ENCODE data around the gene ITGA2B. TPM values are rescaled to one million over a fixed set of nuclear protein-coding genes. Genes with fewer than 3 reads are reported as not detected.

Gene ITGA2B
- total and polyA plus RNA-seq, 8 donors, result under 0.01 to 2.4 (median 0.46) TPM; not detected in 3

DNA sequence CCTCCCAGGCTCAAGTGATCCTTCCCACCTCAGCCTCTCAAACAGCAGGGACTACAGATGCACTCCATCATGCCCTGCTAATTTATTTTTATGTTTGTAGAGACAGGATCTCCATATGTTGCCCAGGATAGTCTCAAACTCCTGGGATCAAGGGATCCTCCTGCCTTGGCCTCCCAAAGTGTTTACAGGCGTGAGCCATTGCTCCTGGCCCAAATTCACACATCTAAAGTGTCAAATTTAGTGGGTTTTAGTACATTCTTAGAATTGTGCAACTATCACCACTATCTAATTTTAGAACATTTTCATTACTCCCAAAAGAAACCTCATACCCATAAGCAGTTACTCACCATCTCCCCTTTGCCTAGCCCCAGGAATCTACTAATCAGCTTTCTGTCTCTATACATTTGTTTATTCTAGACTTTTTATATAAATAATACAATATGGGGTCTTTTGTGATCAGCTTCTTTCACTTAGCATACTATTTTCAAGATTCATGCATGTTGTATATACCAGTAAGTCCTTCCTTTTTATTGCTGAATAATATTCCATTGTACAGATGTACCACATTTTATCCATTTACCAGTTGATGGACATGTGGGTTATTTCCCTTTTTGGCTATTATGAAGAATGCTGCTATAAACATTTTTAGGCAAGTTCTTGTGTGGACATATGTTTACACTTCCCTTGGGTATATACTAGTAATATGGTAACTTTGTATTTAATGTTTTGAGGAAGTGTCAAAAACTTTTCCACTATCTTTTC is 25.1 kb upstream of the ITGA2B start:
- peaks cover 0 to 60% (median 35%) of the 10 kb centered on the region in 4 donors for H3K36me3 ChIP-seq
- no peaks in the 10 kb centered on the region for H3K27me3 ChIP-seq
- peaks cover 0 to 20% (median 8%) of the 10 kb centered on the region in 4 donors for H3K4me1 ChIP-seq
- intact Hi-C loops (cut with DNase I; ENCODE audit: low total_unique reads), result no loop called here
- H3K27ac ChIP-seq, result no peak overlapping the region
- 86 to 100% (median 100%) methylated on average over 1 of the region's 1 CpG for WGBS, 5 donors
- no peaks in the 10 kb centered on the region for H3K9me3 ChIP-seq
- no peak for TF ChIP-seq POLR2AphosphoS5 (IDR thresholded peaks at IDR 0.05)
- no peak overlapping the region for H3K4me3 ChIP-seq
- DNase-seq, result no peak

DNA sequence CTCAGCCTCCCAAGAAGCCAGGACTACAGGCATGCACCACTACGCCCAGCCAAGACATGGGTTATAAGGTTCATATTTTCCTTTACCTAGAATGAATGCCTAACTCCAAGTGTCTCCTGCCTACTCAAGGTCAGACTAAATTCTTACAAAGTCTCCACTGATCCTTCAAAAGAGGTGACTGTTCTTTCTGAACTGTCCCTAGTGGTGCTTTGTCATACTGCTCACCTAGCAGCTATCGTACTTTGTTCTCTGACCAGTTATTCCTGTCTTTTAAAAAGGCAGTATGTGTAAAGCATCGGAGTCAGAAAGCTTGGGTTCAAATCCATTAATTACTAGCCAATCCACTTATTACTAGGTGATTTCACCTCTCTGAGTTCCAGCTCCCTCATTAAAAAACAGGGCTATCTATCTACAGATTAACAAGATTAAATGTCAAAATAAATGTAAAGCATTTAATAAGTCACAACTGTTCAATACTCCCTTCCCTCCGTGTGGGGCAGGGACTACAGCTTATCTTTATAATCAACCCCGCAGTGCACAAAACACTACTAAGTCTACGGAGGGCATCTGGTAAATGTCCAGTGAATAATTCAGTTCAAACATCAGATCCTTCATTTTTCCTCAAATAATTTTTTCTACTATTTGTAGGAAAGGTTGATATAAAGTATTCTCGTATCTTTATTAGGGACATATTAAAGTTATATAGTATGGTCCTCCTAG is 20.0 kb upstream of the ITGA2B start:
- Histone ChIP-seq H3K4me3 (no peak overlapping the region), H3K27me3 (no peaks in the 10 kb centered on the region), H3K36me3 (peaks cover 0 to 32% (median 25%) of the 10 kb centered on the region in 4 donors), H3K9me3 (no peaks in the 10 kb centered on the region), H3K27ac (no peak overlapping the region), H3K4me1 (peaks cover 0 to 4% (median 0%) of the 10 kb centered on the region in 4 donors)
- intact Hi-C loops (cut with DNase I; ENCODE audit: low total_unique reads), result no loop called here
- no peak for TF ChIP-seq POLR2AphosphoS5 (IDR thresholded peaks at IDR 0.05)
- TF ChIP-seq POLR2A (IDR thresholded peaks at IDR 0.05), result no peak
- TF ChIP-seq, protein P1, sequence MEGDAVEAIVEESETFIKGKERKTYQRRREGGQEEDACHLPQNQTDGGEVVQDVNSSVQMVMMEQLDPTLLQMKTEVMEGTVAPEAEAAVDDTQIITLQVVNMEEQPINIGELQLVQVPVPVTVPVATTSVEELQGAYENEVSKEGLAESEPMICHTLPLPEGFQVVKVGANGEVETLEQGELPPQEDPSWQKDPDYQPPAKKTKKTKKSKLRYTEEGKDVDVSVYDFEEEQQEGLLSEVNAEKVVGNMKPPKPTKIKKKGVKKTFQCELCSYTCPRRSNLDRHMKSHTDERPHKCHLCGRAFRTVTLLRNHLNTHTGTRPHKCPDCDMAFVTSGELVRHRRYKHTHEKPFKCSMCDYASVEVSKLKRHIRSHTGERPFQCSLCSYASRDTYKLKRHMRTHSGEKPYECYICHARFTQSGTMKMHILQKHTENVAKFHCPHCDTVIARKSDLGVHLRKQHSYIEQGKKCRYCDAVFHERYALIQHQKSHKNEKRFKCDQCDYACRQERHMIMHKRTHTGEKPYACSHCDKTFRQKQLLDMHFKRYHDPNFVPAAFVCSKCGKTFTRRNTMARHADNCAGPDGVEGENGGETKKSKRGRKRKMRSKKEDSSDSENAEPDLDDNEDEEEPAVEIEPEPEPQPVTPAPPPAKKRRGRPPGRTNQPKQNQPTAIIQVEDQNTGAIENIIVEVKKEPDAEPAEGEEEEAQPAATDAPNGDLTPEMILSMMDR (IDR thresholded peaks at IDR 0.05), result no peak
- TF ChIP-seq EP300 (IDR thresholded peaks at IDR 0.05), result no peak
- no peak for DNase-seq
- WGBS, 5 donors, result 77 to 92% (median 84%) methylated on average over 7 of the region's 7 CpGs

DNA sequence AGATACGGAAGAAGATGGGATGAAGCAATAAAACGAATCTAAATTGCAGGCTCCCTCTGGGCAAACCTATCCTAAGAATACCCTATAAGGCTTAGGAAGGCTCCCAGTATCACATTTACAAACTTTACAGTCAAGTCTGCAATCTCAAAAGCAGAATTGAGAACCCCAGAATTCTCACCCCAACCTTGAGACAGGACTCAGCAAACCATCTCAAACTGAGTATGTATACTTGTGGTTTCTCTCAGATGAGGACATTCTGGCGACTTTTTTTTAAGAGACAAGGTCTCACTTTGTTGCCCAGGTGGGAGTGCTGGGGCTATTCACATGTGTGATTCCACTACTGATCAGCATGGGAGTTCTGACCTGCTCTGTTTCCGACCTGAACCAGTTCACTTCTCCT is 19.3 kb upstream of the ITGA2B start:
- no peak for DNase-seq
- 90 to 98% (median 96%) methylated on average over 4 of the region's 4 CpGs for WGBS, 5 donors
- H3K4me3 ChIP-seq, result no peak overlapping the region
- TF ChIP-seq, protein P1 (IDR thresholded peaks at IDR 0.05), result no peak
- TF ChIP-seq EP300 (IDR thresholded peaks at IDR 0.05) (no peak), POLR2AphosphoS5 (IDR thresholded peaks at IDR 0.05) (no peak), POLR2A (IDR thresholded peaks at IDR 0.05) (no peak)
- H3K27ac ChIP-seq, result no peak overlapping the region
- peaks cover 0 to 35% (median 30%) of the 10 kb centered on the region in 4 donors for H3K36me3 ChIP-seq
- no peaks in the 10 kb centered on the region for H3K9me3 ChIP-seq
- H3K4me1 ChIP-seq, result peaks cover 0 to 4% (median 0%) of the 10 kb centered on the region in 4 donors
- H3K27me3 ChIP-seq, result no peaks in the 10 kb centered on the region
- intact Hi-C loops (cut with DNase I; ENCODE audit: low total_unique reads), result no loop called here

DNA sequence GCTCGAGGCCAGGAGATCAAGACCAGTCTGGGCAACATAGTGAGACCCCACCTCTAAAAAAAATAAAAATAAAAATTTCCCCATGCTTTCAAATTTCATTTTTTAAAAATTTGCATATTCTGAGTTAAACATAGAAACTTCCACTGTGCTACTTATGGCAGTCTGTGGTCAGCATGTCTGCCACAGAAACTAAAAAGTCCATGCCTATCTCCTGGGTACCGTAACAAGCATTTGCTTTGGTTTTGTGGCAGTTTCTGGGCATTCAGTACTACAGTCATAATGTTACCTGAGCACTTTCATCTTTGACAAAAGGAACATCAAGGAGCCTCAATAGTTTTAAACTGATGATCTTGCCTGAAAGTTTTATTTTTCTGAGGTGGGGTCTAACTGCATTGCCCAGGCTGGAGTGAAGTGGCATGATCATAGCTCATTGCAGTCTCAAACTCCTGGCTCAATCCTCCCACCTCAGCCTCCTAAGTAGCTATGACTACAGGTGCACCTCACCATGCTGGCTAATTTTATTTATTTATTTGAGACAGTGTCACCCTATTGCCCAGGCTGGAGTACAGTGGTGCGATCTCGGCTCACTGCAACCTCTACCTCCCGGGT is 13.2 kb upstream of the ITGA2B start:
- Histone ChIP-seq H3K9me3 (no peaks in the 10 kb centered on the region), H3K27me3 (no peaks in the 10 kb centered on the region), H3K27ac (no peak overlapping the region), H3K4me3 (no peak overlapping the region), H3K36me3 (peaks cover 39 to 92% (median 81%) of the 10 kb centered on the region in 4 donors), H3K4me1 (peaks cover 0 to 4% (median 0%) of the 10 kb centered on the region in 4 donors)
- DNase-seq, result no peak
- intact Hi-C loops (cut with DNase I; ENCODE audit: low total_unique reads), result no loop called here
- 89 to 96% (median 93%) methylated on average over 5 of the region's 5 CpGs for WGBS, 5 donors
- TF ChIP-seq, protein P1 (IDR thresholded peaks at IDR 0.05), result no peak
- no peak for TF ChIP-seq EP300 (IDR thresholded peaks at IDR 0.05)
- TF ChIP-seq POLR2AphosphoS5 (IDR thresholded peaks at IDR 0.05), result no peak
- no peak for TF ChIP-seq POLR2A (IDR thresholded peaks at IDR 0.05)

Measured in stomach (tissue), 9 donors.